GM12864 (cell line): ENCODE measurements around the gene TMEM259.
A peak's percentile ranks its signal among the peaks of the same experiment; 100 is the strongest.

ENCODE experiments used
- DNase-seq: peaks from one replicate; pipeline ENCODE4 v3.0.0-alpha.2; 2011; ENCODE audit warnings: low read depth
- H3K4me3 ChIP-seq: 2 replicates; pipeline ENCODE4 v1.5.1; 2011; ENCODE audit warnings: mild to moderate bottlenecking, low read depth, low read length, control low read depth
- CTCF ChIP-seq: IDR thresholded peaks from 2 replicates; pipeline ENCODE4 v1.5.1; 2011; ENCODE audit warnings: low read depth, mild to moderate bottlenecking, moderate library complexity, low read length, control low read depth, inconsistent platforms; ENCODE audit errors: missing control alignments

The TMEM259 gene

GRCh38 chr19:1002600-1002999 is 18.3 kb downstream of the TMEM259 start:
- no peak for TF ChIP-seq CTCF

GRCh38 chr19:1001538-1002166 is 19.3 kb downstream of the TMEM259 start:
- H3K4me3 ChIP-seq: no peak overlapping the region
- TF ChIP-seq CTCF: peak; percentile 91
- no peak for DNase-seq

More at GRCh38 chr19:1002600-1002999, 18.3 kb downstream of the TMEM259 start:
- H3K4me3 ChIP-seq: no peak overlapping the region
- no peak for DNase-seq

- no peak overlapping the region for H3K4me3 ChIP-seq
- TF ChIP-seq CTCF: no peak
- no peak for DNase-seq
These were observed 20.1 kb downstream of the TMEM259 start for GRCh38 chr19:1000591-1001537.

- peak; percentile 52 for TF ChIP-seq CTCF
- H3K4me3 ChIP-seq: no peak within 1 kb of the TSS
- DNase-seq: no peak
These were observed 20.8 kb downstream of the TMEM259 start, which contains the start of gene GRIN3B for GRCh38 chr19:1000095-1000494. Gene GRIN3B, plus strand, starts transcription at chr19:1000419. Its CDS starts 19 bp downstream, at chr19:1000438.

DNA sequence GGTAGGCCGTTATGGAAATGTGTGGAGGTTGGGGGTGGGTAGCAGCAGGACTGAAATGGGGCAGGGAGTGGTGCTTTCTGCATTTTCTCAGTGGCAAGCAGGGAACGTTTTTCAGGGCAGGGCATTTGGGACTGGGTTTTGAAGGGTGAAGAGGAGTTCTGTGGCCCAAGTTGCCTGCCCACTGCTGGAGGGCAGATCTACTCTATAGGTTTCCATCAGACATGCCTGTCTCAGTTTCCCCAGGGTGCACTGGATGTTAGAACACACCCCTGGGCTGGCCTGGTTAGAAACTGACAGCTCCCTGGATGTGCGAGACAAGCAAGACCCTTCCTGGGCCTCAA is 21.6 kb downstream of the TMEM259 start:
- no peak for DNase-seq
- TF ChIP-seq CTCF: no peak
- no peak overlapping the region for H3K4me3 ChIP-seq

- DNase-seq: no peak
- no peak for TF ChIP-seq CTCF
- no peak overlapping the region for H3K4me3 ChIP-seq
These were observed 22.9 kb downstream of the TMEM259 start for GRCh38 chr19:998064-998463.
